Astrocyte of the cerebellum (primary cell): ENCODE data around the gene DIABLO.

ENCODE experiments used
- DNase-seq: peaks from one replicate; pipeline ENCODE4 v3.0.0-alpha.2; 2011; ENCODE audit warnings: low read depth
- H3K4me3 ChIP-seq: 2 replicates; pipeline ENCODE4 v1.5.1; 2011; ENCODE audit warnings: mild to moderate bottlenecking, low read depth, low read length, moderate library complexity
- in situ Hi-C: cut with HindIII; loops from 2 replicates; pipeline ENCODE4 v1.10.0; 2017; ENCODE audit warnings: low sequenced_read_pairs
- TF ChIP-seq, protein P1 (sequence below): IDR thresholded peaks from 2 replicates; pipeline ENCODE4 v1.5.1; 2012; ENCODE audit warnings: low read length, low read depth, moderate library complexity, mild to moderate bottlenecking; ENCODE audit errors: missing control alignments

The DIABLO gene

DNA sequence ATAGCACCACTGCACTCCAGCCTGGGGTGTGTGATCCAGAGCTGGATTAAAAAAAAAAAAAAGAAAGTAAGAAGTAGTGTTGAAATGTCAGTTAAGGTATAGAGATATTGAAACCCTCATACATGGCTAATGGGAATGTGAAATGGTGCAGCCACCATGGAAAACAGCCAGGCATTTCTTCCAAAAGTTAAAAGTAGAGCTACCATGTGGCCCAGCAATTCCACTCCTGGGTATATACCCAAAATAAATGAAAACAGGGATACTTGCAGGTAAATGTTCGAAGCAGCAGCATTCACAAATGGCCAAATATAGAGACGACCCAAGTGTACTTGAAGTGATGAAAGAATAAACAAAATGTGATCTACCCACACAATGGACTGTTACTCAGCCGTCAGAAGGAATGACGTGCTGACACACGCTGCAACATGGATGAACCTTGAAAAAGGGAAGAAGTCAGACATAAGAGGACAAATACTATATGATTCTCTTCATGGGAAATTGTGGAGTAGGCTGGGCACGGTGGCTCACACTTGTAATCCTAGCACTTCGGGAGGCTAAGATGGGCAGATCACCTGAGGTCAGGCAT, 67.1 kb downstream of the DIABLO start:
- in situ Hi-C loops, result no loop called here
- TF ChIP-seq, protein P1, sequence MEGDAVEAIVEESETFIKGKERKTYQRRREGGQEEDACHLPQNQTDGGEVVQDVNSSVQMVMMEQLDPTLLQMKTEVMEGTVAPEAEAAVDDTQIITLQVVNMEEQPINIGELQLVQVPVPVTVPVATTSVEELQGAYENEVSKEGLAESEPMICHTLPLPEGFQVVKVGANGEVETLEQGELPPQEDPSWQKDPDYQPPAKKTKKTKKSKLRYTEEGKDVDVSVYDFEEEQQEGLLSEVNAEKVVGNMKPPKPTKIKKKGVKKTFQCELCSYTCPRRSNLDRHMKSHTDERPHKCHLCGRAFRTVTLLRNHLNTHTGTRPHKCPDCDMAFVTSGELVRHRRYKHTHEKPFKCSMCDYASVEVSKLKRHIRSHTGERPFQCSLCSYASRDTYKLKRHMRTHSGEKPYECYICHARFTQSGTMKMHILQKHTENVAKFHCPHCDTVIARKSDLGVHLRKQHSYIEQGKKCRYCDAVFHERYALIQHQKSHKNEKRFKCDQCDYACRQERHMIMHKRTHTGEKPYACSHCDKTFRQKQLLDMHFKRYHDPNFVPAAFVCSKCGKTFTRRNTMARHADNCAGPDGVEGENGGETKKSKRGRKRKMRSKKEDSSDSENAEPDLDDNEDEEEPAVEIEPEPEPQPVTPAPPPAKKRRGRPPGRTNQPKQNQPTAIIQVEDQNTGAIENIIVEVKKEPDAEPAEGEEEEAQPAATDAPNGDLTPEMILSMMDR, result no peak
- DNase-seq, result no peak
- H3K4me3 ChIP-seq, result no peak overlapping the region
